SK-N-MC (cell line): ENCODE data around the gene FBLN2.

Experiments used
- EZH2 ChIP-seq: fragments of 200-600 bp; sonication (generic); IDR thresholded peaks from one replicate; pipeline ENCODE4 v1.6.1; 2017; ENCODE audit warnings: antibody characterized with exemption
- POLR2AphosphoS5 ChIP-seq: IDR thresholded peaks from 2 replicates; pipeline ENCODE4 v1.6.1; 2012; ENCODE audit warnings: mild to moderate bottlenecking, low read depth, low read length, borderline replicate concordance

DNA sequence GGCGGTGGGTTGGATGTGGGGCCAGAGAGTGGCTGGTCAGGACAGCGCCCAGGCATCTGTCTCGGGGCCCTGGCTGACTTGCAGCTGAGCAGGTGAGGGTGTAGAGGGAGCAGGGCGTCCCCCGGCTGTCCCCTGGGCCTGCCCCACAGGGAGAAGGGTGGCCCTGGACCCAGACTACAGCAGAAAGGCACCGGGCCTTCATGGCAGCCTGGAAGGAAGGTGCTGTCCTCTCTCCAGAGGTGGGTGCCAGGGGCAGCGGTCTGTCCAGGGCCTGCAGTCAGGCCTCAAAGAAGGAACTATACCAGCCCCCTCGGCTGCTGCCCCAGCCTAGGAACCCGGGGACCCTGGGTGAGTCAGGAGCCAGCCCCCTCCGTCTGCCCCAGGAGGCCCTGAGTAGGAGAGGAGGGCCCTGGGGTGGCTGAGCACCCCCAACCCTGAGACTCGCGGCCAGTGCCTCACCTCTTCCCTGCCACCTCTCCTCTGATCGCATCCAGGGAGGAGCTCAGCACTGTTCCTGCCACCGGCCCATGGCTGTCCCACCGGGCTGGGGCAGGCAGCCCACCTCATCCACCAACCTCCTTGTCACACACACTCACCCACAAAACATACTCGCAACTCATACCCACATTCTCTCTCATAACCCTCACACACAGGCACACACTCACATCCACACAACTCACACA is 133.5 kb downstream of the FBLN2 start:
- TF ChIP-seq EZH2 (no peak), POLR2AphosphoS5 (no peak)
